ENCODE data around the gene SPACA6.

Gene SPACA6

DNA sequence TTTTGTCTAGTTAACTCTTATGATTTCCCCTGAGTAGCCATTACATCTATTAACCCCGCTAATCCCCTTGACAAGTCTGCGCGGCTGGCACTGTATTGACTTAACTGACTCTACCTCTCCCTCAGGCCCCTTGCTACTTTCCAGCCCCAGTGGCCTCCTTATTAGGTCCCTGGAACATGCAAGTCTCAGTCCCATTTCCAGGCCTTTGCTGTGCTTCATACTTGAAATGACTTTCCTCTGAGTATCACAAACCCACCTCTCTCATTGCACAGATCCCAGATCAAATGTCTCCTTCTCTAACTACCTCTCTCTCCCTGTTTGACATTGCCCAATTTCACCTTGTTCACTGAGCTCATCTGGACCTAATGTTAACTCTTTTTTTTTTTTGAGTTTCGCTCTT lies 13.2 kb downstream of the SPACA6 start:
- no peak for DNase-seq (ENCODE audit: low read depth)

DNA sequence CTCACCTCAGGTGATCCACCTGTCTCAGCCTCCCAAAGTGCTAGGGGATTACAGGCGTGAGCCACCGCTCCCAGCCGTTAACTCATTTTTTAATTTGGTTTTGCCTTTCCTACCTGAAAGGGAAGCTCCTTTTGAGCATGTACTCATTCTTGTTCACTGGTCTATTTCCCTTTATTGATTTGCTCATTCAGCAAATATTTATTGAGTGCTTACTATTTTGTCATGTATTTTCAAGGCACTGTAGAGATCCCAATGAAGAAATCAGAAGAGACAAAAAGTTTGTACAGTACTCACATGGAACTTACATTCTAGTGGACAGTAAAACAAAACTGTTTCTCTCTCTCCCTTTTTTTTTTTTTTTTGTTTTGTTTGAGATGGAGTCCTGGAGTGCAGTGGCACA lies 13.8 kb downstream of the SPACA6 start:
- DNase-seq (ENCODE audit: low read depth), result no peak

DNA sequence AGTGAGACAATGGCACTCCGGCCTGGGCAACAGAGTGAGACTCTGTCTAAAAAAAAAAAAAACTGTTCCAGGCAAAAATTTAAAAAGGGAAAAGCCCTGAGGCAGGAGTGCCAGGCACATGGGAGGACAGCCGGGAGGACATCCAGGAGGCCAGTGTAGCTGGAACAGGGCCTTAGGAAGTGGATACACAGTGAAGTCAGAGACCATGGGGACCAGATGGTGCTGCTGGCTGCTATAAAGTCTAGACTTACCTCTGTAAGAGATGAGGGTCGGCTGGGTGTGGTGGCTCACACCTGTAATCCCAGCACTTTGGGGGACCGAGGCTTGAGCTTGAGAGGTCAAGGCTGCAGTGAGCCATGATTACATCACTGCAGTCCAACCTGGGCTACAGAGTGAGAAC lies 15.7 kb downstream of the SPACA6 start:
- no peak for DNase-seq (ENCODE audit: low read depth)

DNA sequence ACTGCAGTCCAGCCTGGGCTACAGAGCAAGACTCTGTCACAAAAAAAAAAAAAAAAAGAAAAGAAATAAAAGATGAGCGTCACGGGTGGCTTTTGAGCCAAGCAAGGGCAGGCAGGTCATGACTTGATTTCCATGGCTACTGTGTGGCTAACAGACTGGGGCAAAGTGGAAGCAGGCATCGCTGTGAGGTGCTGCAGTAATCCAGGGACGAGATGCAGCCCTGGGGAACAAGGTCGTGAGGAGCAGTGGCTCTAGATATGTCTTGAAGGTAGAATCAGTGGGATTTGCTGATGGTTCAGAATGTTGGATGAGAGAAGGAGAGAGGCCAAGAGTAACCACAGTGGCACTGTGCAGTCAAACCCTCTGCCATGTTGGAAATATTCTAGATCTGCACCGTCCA lies 16.4 kb downstream of the SPACA6 start:
- no peak for DNase-seq (ENCODE audit: low read depth)

DNA sequence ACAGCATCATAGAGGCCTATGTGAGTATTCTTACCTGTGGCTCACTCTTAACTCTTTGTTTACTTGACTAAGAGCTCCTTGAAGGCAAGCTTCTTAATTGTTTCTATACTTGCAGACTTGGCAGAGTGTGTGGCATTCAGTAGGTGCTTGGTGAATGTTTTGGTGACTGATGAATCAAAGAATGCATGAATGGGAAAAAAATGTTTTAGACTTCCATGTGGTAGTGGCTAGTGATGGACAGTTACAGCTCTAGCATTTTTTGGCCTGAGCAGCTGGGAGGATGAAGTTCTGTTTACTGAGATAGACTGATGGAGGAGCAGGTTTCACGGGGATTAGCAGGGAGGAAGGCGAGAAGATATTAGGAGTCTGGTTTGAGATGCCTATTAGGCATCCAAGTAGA lies 17.0 kb downstream of the SPACA6 start:
- no peak for DNase-seq (ENCODE audit: low read depth)

DNA sequence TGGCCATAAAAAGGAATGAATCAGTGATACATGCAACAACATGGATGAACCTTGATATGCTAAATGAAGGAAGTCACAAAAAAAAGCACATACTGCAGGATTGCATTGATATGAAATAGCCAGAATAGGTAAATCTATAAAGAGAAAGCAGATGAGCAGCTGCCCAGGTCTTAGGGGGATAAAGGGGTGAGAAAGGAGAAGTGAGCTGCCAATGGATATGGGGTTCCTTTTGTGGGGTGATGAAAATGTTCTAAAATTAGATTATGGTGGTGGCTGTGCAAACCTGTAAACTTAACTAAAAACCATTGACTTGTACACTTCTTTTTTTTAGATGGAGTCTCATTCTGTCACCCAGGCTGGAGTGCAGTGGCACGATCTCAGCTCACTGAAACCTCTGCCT lies 18.6 kb downstream of the SPACA6 start:
- DNase-seq (ENCODE audit: low read depth), result no peak

DNA sequence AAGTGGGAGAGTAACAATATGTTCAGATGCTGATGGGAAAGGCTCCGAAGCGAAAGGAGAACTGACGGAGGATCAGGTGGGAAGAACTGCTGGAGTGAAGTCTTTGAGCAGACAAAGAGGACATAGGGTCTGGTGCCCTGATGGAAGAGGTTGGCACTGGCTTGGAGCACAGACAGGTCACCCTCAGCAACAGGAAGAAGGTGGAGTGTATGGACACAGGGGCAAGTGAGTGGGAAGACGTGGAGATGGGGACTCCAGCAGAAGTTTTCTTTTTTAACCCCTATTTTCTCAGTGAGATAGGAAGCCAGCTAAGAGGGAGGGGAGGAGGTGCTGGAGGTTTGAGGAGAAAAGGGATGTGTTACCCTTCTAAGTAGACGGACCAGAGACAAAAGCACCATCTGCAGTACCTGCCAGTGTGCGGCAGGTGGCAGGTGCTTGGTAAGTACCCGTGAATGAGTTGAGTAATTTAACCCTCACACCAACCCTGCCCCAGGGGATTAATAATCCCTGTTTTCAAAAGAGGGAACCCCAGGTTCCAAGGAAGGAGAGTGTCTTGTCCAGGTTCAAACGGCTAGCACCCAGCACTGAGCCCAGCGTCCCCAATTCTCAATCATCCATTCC lies 19.4 kb downstream of the SPACA6 start:
- no peak for DNase-seq (ENCODE audit: low read depth)

DNA sequence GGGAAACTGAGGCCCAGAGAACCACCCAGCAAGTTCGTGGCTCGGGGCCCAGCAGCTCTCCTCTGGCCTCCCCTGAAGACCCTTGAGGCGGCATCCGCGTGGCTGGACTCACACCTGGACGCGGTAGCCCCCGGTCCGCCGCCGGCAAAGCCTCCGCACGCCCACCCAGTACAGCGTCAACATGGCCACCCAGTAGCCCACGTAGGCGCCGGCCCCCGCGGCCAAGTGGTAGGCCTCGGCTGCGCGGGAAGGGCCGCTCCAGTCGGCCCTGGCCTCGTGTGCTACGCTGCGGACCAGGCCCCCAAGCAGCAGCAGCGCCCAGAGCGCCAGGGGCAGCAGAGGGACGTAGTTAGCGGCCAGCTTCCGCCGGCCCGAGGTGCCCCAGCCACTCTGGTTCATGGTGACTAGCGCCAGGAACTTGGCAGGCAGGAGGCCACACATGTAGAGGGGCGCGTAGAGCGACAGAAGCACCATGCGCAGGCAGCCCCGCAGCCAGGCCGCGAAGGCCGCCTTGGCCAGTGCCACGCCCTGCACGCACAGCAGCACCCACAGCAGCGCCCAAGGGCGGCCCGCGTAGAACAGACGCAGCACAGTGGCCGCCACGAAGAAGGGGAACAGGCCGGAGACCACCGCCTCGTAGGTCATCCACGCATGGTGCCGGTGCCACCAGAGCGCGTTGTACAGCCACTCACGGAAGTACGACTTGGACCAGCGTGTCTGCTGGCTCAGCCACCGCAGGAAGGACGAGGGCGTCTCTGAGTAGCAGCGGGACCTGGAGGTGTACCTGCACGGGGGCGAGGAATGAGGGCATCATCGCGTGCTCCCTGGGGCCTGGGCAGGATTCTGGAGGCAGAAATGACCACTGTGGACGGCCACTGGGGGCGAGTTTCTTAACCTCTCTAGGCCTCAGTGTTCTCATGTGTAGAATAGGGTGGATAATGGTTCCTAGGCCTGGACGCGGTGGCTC lies 20.5 kb downstream of the SPACA6 start:
- no peak for DNase-seq (ENCODE audit: low read depth)

DNA sequence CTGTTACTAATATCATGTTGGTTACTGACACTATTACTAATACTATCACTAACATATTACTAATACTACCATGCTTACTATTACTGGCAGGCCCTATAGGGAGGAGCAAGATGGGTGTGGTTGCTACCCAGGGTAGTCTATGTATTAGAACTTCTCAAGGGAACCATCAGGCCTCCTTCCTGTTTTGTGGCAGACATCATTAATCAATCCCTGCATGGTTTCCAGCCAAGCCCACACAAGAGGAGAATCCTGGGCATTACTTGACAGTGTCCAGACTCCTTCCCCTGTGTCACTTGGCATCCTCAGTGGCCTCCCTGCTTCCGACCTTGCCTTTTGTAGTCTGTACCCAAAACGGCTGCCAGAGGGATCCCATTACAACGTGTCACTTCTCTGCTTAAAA lies 21.7 kb downstream of the SPACA6 start:
- no peak for DNase-seq (ENCODE audit: low read depth)

DNA sequence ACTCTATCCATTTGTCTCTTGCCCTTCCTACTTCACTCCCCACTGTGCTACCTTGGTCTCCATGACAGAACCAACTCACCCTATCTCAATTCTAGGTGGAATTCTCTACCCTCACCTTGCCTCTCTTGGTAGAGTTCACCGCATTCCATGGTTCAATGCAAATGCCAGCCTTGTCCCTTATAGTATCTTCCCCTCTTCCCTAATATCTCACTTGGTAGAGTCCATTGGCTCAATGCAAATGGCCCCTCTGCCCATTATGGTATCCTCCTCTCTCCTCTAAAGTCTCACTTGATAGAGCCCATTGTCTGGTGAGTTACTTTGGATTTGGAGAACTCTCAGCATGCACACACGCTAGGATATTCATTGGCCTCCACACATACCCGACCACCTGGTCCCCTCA lies 22.7 kb downstream of the SPACA6 start:
- DNase-seq (ENCODE audit: low read depth), result no peak

DNA sequence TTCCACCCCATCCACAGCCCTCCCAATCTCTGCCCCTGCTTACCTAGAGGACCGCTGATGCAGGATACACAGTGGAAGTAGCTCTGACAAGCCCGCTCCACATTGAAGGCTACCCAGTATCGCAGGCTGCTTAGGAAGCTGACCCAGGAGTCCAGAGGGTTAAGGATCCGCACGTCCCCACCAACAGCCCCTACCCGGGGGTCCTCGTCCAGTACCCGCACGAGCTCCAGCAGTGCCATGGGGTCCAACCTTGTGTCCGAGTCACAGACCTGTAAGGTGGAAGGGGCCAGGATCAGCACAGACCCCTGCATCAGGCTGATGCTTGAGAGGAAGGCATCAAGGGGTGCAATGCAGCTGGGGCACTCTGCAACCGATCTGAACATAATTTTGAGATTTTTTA lies 23.8 kb downstream of the SPACA6 start:
- DNase-seq (ENCODE audit: low read depth), result no peak

DNA sequence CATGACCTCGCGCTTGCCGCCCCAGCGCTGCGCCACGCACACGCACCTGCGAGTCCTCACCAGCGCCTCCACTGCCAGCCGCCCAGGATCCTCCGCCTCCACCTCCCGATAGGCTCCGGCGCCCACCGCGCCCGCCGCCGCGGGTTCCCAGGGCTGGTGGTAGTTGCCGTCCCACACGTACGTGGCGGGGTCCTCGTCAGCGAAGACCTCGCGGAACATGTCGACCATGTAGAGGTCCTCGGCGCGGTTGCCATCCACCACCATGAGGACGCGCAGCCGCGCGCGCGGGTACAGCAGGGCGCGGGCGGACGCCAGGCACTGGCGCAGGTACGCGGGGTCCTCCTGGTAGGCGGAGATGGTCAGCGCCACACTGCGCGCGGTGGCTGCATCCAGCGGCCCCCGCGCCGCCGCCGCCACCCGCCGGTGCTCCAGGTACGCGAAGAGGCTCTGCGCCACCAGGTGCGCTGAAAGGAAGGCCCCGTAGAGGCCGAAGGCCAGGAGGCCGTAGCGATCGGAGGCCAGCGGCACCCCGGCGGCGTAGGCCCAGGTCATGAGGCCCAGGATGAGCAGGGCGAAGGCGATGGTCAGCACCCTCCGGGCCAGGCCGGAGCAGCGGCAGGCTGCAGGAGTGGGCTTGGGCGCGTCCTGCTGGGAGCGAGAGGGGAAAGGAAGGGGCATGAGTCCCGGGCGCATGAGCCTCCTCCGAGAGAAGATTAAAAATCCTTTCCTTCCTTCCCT lies 26.3 kb downstream of the SPACA6 start:
- no peak for DNase-seq (ENCODE audit: low read depth)

DNA sequence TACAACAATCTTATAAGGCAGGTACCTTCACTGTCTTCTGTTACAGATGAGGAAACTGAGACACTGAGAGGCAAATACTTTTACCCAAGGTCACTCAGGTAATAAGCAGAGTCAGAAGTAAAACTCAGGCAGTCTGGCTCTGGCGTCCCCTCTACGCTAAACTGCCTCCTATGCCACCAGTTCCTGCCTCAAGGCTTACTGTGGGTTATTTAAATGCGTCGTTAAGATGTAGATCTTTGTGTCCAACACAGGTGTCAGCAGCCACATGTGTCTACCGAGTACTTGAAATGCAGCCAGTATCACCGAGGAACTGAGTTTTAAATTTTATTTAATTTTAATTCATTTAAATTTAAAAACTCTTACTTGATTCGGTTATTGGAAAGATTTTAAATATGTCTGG lies 28.8 kb downstream of the SPACA6 start:
- DNase-seq (ENCODE audit: low read depth), result no peak

DNA sequence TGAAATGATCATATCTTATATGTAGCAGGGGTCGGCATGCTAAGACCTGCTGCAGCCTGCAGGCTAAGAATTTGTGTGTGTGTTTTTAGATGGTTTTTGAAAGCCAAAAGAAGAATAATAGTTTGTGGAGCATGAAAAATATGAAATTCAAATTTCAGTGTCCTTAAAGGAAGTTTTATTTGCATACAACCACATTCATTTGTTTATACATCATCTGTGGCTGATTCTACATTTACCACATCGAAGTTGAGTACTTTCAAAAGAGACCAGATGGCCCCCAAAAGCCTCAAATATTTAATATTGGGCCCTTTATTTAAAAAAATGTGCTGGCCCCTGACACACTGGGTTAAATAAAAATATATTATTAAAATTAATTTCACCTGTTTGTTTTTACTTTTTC lies 29.4 kb downstream of the SPACA6 start:
- no peak for DNase-seq (ENCODE audit: low read depth)

DNA sequence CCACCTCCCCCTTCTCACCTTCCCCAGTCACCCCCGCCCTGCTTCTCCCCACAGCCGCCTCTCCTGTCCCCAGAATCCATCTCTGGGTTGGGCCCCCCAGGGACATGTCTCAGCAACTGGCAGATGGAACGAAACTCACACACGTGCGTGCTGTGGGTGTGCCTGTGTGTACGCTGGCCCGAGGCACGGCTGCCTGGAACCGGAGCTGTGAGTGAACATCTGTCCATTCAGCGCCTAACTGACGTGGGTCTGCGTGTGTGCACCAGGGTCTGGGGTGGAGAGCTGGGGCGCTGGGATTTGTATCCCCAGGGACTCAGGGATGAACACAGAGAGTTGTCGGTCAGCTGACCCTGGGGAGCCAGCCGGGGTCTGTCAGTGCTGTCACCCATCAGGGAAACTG lies 31.4 kb downstream of the SPACA6 start:
- no peak for DNase-seq (ENCODE audit: low read depth)

DNA sequence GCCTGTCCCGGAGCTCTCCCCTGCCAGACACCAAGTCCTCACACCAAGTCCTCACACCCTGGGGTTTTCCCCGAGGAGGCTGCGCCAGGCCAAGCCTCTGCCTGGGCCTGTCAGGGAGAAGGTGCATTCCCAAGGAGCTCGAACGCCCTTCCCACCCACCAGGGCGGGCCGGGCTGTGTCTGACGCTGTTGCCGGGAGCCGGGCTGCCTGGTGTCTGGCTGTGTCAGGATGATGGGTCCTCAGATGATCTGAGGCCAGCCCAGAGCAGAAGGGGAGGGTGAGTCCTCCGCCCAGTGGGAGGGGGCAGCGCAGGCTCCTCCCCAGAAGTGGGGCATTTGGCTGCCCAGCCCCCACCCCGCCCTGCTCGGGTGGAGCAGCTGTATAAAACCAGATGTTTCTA lies 32.9 kb downstream of the SPACA6 start:
- no peak for DNase-seq (ENCODE audit: low read depth)

DNA sequence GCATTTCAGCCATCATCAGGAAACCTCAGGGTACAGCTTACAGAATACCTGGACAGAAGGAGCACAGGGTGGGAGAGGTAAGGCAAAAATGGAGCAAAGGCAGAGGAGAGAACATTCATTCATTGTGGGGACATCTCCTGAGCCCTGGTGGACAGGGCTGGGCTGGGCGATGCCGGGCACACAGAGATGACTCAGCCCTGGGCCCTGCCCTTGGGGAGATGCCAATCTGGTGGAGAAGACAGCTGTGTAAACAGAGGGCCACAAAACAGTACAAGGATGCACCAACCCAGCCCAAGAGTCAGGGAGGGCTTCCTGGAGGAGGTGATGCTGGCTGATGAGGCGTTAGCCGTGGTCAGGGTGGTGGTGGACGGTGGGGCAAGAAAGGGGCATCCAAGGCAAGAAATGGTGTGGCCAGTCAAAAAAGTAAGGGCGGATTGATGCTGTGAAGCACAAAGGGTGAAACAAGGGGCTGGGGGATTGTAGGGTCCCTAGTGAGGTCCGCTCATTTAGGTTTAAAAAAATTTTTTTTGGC lies 34.3 kb downstream of the SPACA6 start:
- no peak for DNase-seq (ENCODE audit: low read depth)

DNA sequence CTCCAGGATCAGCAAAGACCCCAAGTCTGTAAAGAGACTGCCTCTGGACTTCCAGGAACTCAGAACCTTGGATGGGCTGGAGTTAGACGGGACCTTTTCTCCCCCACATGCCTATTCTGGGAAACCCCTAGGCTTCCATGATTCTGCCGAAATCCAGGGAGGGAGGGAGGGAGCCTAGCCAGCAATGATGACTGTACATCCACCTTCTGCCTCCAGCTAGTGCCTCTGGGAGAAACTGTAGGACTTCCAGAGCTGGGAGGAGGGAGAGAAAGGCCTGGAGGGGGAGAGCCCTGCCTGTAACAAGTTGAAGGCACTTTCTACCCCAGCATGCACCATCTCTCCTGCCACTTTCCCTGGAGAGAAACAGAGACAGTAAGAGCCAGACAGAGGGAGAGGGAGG lies 36.7 kb downstream of the SPACA6 start:
- DNase-seq (ENCODE audit: low read depth), result no peak

DNA sequence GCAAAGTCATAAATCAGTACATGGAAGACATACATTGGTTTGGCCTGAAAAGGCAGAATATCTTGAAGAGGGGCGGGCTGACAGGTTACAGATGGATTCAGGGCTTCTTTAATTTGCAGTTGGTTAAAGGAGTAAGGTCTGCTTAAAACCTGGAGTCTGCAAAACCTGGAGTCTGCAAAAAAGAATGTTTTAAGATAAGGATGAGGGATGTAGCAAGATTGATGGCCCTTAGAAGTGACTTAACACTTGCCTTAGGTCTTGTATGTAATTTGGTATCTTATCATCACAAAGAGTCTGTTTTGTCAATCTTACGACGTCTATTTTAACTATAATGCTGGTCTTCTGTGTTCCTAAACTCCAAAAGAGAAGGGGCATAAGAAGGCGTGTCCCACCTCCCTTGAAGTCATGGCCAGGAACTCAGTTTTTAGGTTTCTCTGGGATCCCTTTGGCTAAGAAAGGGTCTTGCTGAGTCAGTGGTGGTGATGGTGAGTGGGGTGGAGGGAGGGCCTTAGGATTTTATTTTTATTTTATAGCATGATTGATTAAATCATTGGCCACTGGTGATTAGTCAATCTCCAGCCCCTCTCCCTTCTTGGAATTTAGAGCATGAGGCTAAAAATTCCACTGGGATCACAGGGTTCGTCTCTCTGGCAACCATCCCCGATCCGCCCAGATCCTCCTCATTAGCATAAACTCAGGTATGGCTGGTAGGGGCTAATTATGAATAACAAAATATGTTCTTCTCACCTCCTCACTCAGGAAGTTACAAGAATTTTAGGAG lies 40.8 kb downstream of the SPACA6 start:
- DNase-seq (ENCODE audit: low read depth), result no peak

DNA sequence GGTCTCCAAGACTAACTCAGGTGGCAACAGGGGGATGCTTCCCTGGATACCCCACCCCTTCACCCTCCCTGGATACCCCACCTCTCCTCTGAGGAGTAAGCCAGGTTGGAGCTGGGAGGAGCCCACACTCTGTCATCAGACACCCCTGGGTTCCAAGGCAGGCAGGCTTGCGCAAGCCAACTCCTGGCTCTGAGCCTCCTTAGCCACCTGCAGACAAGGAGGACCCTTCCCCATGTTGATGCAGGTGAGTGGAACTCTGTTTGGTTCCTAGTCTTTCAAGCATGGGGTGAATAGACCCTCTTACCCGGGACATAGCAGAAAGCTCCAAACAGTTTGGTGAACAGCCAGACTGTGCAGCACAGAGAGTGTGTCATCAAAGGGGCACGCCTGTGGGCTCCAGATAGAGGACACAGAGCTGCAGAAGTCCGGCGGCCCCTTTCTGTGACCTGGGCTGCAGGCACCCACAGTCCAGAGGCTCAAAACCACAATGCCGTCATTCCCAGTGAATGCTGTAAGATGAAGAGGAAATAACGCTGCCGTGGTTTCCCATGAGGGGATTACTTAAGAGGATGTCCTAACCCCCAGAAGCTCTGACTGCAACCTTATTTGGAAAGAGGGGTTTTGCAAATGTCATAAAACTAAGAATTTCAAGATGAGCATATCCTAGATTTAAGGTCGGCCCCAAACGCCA lies 42.8 kb downstream of the SPACA6 start:
- DNase-seq (ENCODE audit: low read depth), result no peak

DNA sequence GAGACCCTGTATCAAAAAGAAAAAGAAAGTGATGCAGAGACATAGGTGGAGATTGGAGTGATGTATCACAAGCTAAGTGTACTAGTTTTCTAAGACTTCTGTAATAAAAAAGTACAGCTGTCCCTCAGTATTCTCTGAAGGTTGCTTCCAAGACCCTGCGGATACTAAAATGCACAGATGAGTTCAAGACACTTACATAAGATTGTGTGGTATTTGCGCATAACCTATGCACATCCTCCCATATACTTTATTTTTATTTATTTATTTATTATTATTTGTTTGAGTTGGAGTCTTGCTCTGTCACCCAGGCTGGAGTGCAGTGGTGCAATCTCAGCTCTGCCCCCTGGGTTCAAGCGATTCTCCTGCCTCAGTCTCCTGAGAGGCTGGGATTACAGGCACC lies 44.3 kb downstream of the SPACA6 start:
- DNase-seq (ENCODE audit: low read depth), result no peak
